HL-60 (cell line): Measurements from ENCODE around the gene ZNF280D.

Experiments used
- DNase-seq, 2 experiments: peaks; one replicate each; pipeline ENCODE4 v3.0.0-alpha.2; 2010 to 2020; ENCODE audit warnings: low read depth in 1 of 2, low spot score in 1 of 2
- H3K27ac ChIP-seq: fragments of 250-450 bp; sonication (Bioruptor Pico); replicated peaks from 2 replicates; pipeline ENCODE4 v1.5.1; 2020; ENCODE audit warnings: mild to moderate bottlenecking, moderate library complexity
- H3K27me3 ChIP-seq: fragments of 250-450 bp; sonication (Bioruptor Pico); 2 replicates; pipeline ENCODE4 v1.5.1; 2021; ENCODE audit warnings: mild to moderate bottlenecking, moderate library complexity; ENCODE audit not compliant: insufficient read depth, poor library complexity, severe bottlenecking
- H3K4me3 ChIP-seq: replicated peaks from 2 replicates; pipeline ENCODE4 v1.5.1; 2011; ENCODE audit warnings: mild to moderate bottlenecking, control low read depth, low read length; ENCODE audit not compliant: insufficient read depth
- CTCF ChIP-seq: IDR thresholded peaks from one replicate; pipeline ENCODE4 v1.5.1; 2011; ENCODE audit warnings: low read length, control low read depth, inconsistent platforms; ENCODE audit not compliant: insufficient read depth
- GABPA ChIP-seq: IDR thresholded peaks from 2 replicates; pipeline ENCODE4 v1.6.1; 2012; ENCODE audit warnings: low read depth
- POLR2AphosphoS5 ChIP-seq: IDR thresholded peaks from 2 replicates; pipeline ENCODE4 v1.6.1; 2012; ENCODE audit warnings: low read depth
- REST ChIP-seq: IDR thresholded peaks from 2 replicates; pipeline ENCODE4 v1.6.1; 2012; ENCODE audit warnings: low read depth; ENCODE audit not compliant: insufficient replicate concordance
- SPI1 ChIP-seq: IDR thresholded peaks from 2 replicates; pipeline ENCODE4 v1.6.1; 2012; ENCODE audit warnings: low read depth, mild to moderate bottlenecking, borderline replicate concordance

ZNF280D gene

GRCh38 chr15:56699743-56700142 lies 33.6 kb downstream of the ZNF280D start:
- TF ChIP-seq CTCF (no peak), POLR2AphosphoS5 (no peak), GABPA (no peak), SPI1 (no peak), REST (no peak)
- Histone ChIP-seq H3K4me3 (no peak overlapping the region), H3K27me3 (no peaks in the 10 kb centered on the region), H3K27ac (no peak overlapping the region)
- no peak for DNase-seq

- no peak overlapping the region for H3K27ac ChIP-seq
- no peak for DNase-seq
- TF ChIP-seq POLR2AphosphoS5 (no peak), GABPA (no peak), CTCF (no peak), REST (no peak), SPI1 (no peak)
Measured at GRCh38 chr15:56698270-56698669, 35.0 kb downstream of the ZNF280D start.

GRCh38 chr15:56693761-56694160 lies 39.5 kb downstream of the ZNF280D start:
- no peak overlapping the region for H3K4me3 ChIP-seq
- no peaks in the 10 kb centered on the region for H3K27me3 ChIP-seq
- no peak for DNase-seq
- TF ChIP-seq CTCF (no peak), GABPA (no peak), SPI1 (no peak), REST (no peak), POLR2AphosphoS5 (no peak)
- H3K27ac ChIP-seq: no peak overlapping the region

More at GRCh38 chr15:56698270-56698669, 35.0 kb downstream of the ZNF280D start:
- H3K27me3 ChIP-seq: no peaks in the 10 kb centered on the region
- H3K4me3 ChIP-seq: no peak overlapping the region
